Calu3 (cell line): ENCODE results near the gene CAPRIN2. TPM values are rescaled to one million over a fixed set of nuclear protein-coding genes. Genes with fewer than 3 reads are reported as not detected.

Experiments used
- BruUV-seq: library from RNA; stranded (reverse); fragments of 400-500 nt; replicated peaks from 2 replicates; lab custom pipeline; 2021; lab: Mats Ljungman, UMichigan
- CTCF ChIA-PET: fragments of 300-600 bp; sonication (Branson Sonifier 250); formaldehyde crosslinking; loops from one replicate; lab custom pipeline; 2022; ENCODE audit warnings: antibody characterized with exemption; lab: Charles Lee
- DNase-seq: peaks from one replicate; pipeline ENCODE4 v3.0.0; 2022
- H3K27ac Mint-ChIP-seq: one replicate; pipeline ENCODE4 v1.8.0; 2022; ENCODE audit warnings: mixed read lengths; ENCODE audit not compliant: unreplicated experiment
- H3K27me3 Mint-ChIP-seq: one replicate; pipeline ENCODE4 v1.8.0; 2022; ENCODE audit warnings: mixed read lengths; ENCODE audit not compliant: unreplicated experiment
- H3K36me3 Mint-ChIP-seq: one replicate; pipeline ENCODE4 v1.8.0; 2022; ENCODE audit warnings: mild to moderate bottlenecking, moderate library complexity, mixed read lengths; ENCODE audit not compliant: insufficient read depth, unreplicated experiment
- H3K4me1 Mint-ChIP-seq: one replicate; pipeline ENCODE4 v1.8.0; 2022; ENCODE audit warnings: mild to moderate bottlenecking, low read depth, mixed read lengths; ENCODE audit not compliant: unreplicated experiment
- H3K4me3 Mint-ChIP-seq: one replicate; pipeline ENCODE4 v1.8.0; 2022; ENCODE audit warnings: mild to moderate bottlenecking, low read depth, moderate library complexity, mixed read lengths; ENCODE audit not compliant: unreplicated experiment
- H3K9me3 Mint-ChIP-seq: one replicate; pipeline ENCODE4 v1.8.0; 2022; ENCODE audit warnings: low read depth, mixed read lengths; ENCODE audit not compliant: unreplicated experiment
- CTCF ChIP-seq: fragments of 200-600 bp; IDR thresholded peaks from one replicate; pipeline ENCODE4 v1.8.0; 2022; ENCODE audit warnings: antibody characterized with exemption; ENCODE audit not compliant: unreplicated experiment
- intact Hi-C: fragments of 100-400 bp; cut with micrococcal nuclease; formaldehyde crosslinking; loops from one replicate; pipeline ENCODE4 v1.10.0; 2022; ENCODE audit not compliant: unreplicated experiment
- total RNA-seq: library from RNA; stranded (reverse); gene quantifications from 2 replicates; pipeline ENCODE4 v1.2.3, GENCODE V29; 2022

The CAPRIN2 gene
- total RNA-seq, 1 experiment from 2014 or later: 52.2 TPM

DNA sequence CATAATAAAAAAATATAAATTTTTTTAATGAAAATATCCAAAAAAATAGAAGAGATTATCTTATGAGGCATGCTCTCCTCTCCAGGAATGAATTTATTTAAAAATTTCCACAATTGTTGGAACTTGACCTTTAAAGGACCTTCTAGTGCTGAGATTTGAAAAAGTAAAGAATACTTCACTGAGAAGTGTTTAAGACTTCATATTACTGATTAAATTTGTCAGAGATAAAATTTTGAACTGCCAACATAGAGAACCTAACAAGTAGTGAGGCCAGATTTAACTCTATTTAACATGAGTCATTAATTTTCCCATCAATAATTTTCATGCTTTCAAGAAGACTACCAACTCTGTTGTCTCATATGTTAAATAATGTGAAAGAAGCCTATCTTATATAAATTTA is 14.5 kb downstream of the CAPRIN2 start:
- H3K4me1 Mint-ChIP-seq: no peaks in the 10 kb centered on the region

DNA sequence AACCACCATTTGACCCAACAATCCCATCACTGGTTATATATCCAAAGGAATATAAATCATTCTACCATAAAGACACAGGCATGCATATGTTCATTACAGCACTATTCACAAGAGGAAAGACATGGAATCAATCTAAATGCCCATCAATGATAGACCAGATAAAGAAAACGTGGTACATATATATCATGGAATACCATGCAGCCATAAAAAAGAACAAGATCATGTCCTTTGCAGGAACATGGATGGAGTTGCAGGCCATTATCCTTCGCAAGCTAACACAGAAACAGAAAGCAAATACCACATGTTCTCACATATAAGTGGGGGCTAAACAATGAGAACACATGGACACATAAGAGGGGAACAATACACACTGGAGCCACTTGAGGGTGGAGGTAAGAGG is 15.7 kb downstream of the CAPRIN2 start:
- CTCF ChIA-PET: no interaction called here
- no peak for DNase-seq
- Mint-ChIP-seq H3K27ac (no peak overlapping the region), H3K4me1 (no peaks in the 10 kb centered on the region), H3K27me3 (no peaks in the 10 kb centered on the region), H3K36me3 (peaks cover 29% of the 10 kb centered on the region), H3K9me3 (no peaks in the 10 kb centered on the region), H3K4me3 (no peak overlapping the region)
- no peak for TF ChIP-seq CTCF
- no TSS peak for BruUV-seq
- intact Hi-C loops: no loop called here

More for the DNA sequence above, 14.5 kb downstream of the CAPRIN2 start:
- CTCF ChIA-PET: no interaction called here
- Mint-ChIP-seq H3K9me3 (no peaks in the 10 kb centered on the region), H3K27me3 (no peaks in the 10 kb centered on the region), H3K4me3 (no peak overlapping the region), H3K36me3 (peaks cover 24% of the 10 kb centered on the region), H3K27ac (no peak overlapping the region)
- no TSS peak for BruUV-seq
- intact Hi-C loops: no loop called here
- DNase-seq: no peak
- TF ChIP-seq CTCF: no peak

DNA sequence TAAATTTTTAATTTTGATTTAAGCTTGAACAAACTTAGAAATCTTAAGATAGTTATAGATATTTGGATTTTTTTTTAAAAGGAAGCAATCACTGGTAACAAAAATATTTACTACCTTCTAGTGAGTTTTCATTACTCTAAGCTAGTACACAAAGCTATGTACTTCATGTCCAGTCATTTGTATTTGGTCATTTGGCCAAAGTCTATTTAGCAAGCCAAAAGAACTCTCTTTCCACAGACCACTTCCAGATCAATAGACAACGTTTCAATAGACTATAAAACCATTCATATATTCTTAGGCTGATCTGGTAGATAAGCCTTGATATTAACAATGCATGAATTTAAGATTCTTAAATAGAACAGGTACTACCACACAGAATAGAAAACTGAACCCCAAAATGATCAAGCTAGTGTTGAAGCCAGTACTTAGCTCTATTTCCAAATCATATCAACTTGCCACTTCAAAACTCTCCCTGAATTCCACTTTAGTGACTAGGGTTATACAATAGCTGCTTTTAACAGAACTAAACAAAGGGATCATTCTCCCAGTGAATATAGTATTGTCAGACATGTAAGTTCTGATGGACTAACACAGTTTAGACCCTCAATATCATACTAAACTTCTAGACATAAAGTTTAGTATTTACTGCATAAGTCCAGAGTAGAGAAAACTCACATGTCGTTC is 21.7 kb downstream of the CAPRIN2 start:
- H3K4me1 Mint-ChIP-seq: peaks cover 9% of the 10 kb centered on the region
- intact Hi-C loops: no loop called here
- H3K36me3 Mint-ChIP-seq: peaks cover 39% of the 10 kb centered on the region
- H3K9me3 Mint-ChIP-seq: no peaks in the 10 kb centered on the region
- CTCF ChIA-PET: interaction anchor here (0.6 to 1.6 kb wide), 3 partner anchors 10 to 64 kb away, joined by 4 to 7 read pairs (median 7); no protein-coding TSS in a partner anchor
- DNase-seq: no peak
- no peak for TF ChIP-seq CTCF
- no peaks in the 10 kb centered on the region for H3K27me3 Mint-ChIP-seq
- H3K27ac Mint-ChIP-seq: no peak overlapping the region
- H3K4me3 Mint-ChIP-seq: no peak overlapping the region
- no TSS peak for BruUV-seq

DNA sequence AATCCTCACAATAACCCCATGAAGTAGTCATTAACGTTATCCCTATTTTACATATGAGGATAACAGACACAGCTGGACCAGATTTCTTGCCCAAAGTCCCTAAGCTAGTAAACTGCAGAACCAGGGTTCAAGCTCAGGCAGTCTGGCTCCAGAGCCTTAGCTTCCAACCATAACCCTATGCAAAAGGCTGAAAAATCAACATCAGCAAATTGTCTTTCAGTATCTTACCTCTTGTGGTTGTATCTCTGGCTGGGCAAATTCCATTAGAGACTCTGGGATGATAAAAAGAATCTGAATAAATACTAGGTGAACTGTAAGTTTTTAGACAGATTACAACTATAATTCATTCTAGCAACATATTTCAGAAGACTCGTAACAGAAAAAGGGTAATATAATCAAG is 24.7 kb downstream of the CAPRIN2 start:
- DNase-seq: no peak
- Mint-ChIP-seq H3K4me1 (peaks cover 24% of the 10 kb centered on the region), H3K27ac (no peak overlapping the region), H3K9me3 (no peaks in the 10 kb centered on the region), H3K27me3 (no peaks in the 10 kb centered on the region), H3K4me3 (no peak overlapping the region), H3K36me3 (peaks cover 25% of the 10 kb centered on the region)
- TF ChIP-seq CTCF: no peak
- CTCF ChIA-PET: no interaction called here
- intact Hi-C loops: no loop called here
- BruUV-seq: no TSS peak
